DMS 273 treated with DMSO at 0.1 percent for 48 hours (cell line): ENCODE results near the gene PABPC1L.

Source experiments
- DNase-seq: peaks from one replicate; lab custom pipeline; 2025; lab: John Stamatoyannopoulos, UW

The PABPC1L gene

DNA sequence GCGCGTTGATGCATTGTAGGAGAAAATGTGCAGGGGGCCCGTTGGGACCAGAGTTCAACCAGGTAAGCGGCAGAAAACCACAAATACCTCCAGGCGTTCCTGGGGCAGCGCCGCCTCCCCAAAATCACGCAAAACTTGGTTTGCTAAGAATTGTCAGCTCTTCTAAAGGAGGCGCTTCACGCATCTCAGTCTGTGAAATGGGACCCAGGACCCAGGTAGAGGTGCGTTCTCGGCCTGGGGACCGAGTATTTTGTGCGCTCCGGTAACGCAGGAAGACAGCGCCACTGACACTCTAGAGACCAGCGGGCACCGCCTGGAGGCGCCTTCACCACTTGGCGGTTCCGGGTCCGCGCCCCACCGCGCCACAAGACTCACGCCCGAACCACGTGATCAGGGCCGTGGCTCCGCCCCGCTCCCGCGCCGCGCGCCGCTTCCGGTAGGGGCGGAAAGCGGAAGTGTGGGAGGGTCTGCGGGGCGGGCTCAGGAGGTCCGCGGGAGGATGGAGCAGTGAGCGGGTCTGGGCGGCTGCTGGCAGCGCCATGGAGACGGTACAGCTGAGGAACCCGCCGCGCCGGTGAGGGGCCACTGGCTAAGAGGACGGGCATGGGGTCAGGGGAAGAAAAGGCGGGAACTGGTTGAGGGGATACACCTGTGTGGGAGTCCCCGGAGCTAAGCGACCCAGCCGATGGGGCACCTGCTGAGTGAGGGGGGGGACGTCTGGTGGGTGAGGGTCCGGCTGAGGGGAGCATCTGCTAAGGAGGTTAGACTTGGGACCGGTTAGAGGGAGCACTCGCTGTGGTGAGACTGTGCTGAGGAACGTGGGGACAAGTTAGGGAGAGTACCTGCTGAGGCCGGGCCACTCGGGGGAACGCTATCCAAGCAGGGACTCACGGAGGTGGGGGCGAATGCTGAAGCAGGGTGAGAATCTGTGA, 56.4 kb downstream of the PABPC1L start, which contains the start of gene STK4:
STK4 (plus strand) TSS at position 483 of the 932 bp plus-strand sequence; CDS start at position 540, 57 bp downstream.
- peak; percentile 81 for DNase-seq

DNA sequence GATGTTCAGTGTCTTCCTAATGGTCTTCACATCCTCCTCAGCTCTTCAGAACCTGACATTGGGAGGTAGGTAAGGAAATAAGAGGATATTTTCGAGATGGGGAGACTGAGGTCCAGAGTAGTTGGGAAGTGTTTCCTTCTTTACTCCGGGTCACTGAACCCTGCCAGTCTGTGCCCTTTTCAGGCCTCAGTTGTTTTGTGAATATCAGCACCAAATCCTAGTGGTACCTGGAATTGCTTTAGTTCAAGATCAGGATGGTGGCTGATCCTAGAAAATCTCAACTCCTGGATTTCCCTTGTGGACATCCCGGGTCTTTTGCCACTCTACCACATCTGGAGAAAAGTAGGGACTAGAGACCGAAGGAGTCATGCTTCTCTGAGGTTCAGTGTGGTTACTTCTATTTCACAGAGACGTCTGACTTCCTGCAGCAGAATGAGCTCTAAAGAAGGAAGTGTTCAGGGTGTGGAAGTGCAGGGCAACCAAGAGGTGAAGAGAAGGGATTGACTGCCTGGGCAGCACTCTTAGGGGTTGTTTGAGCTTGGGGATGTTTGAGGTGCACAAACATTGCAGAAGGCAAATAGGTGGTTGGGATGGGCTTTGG, 57.4 kb downstream of the PABPC1L start:
- no peak for DNase-seq

- DNase-seq = no peak
Measured at GRCh38 chr20:44969300-44969894, 59.5 kb downstream of the PABPC1L start.

DNA sequence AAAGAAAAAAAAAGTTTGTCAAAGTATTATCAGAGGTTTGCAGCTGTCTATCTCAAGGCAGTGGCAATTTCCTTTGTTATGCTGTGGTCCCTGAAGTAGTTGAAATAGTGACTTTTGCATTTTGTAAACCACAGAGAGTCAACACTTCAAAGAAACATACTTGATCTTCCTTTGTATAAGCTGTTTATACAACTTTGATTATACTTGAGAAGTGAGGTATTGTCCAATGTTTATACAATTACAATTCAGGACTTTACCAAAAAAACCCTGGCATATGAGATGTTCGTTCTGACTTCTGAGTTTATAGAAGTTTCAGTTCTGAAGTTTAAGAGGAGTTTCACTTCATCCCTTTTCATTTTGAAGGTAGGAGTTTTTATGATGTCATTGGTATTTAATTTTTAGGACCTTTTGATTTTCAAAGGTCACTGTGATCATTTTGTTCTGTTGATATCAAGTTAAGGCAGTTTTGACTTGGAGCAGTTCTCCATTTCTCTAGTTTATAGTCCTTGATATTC, 60.4 kb downstream of the PABPC1L start:
- no peak for DNase-seq

- no peak for DNase-seq
Measured at GRCh38 chr20:44973053-44973452, 63.2 kb downstream of the PABPC1L start.

DNA sequence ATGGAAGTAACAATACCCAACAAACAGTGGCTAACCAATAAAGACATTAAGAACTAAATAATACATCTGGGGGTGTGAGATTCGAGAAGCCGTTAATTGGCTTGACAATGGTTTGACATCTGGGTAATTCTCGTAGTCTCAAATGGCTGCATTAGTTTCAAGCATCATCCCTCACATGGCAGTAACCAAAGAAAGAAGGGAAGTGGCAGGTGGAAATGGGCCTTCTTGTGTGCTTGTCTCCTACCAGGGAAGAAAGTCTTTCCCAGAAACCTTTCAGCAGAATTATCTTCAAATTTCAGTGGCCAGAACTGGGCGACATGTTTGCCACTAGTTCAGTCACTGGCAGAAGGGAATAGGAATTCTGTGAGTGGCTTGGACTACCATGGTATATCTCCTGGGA, 66.8 kb downstream of the PABPC1L start:
- DNase-seq = no peak

GRCh38 chr20:44979090-44979621, 69.3 kb downstream of the PABPC1L start:
- no peak for DNase-seq

DNA sequence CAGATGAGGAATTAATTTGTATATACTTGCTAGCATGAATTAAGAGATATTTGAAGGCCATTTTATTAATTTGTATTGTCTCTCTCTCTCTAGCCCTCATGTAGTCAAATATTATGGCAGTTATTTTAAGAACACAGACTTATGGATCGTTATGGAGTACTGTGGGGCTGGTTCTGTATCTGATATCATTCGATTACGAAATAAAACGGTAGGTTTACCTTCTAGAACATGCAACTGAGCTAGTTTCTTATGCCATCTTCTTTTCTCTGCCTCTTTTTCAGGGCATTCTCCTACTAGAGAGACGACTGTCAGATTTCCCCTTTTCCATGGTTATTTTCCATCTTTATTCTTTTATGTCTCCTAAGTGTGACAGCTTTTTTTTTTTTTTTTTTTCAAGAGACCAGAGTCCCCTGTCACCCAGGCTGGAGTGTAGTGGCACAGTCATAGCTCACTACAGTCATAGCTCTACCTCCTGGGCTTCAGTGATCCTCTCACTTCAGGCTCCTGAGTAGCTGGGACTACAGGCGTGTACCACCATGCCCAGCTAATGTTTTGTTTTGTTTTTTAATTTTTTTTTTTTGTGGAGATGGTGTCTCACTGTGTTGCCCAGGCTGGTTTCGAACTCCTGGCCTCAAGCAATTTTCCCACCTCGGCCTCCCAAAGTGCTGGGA, 72.0 kb downstream of the PABPC1L start:
- no peak for DNase-seq

DNA sequence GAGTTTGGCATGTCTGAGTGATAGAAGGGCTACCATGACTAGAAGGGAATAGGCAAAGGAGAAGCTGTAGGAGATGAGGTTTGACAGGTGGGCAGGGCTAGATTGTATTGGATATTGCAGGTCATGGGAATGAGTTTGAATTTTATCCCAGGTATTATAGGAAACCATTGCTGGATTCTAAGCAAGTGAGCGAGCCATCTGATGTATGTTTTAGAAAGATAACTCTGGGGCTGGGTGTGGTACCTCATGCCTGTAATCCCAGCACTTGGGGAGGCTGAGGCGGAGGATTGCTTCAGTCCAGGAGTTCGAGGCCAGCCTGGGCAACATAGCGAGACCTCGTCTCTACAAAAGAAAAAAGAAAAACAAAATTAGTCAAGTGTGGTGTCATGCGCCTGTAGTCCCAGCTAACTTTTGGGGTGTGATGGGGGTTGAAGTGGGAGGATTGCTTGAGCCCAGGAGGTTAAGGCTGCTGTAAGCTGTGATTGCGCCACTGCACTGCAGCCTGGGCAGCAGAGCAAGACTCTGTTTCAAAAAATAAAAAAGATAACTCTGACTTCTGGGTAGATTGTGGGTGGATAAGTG, 73.3 kb downstream of the PABPC1L start:
- no peak for DNase-seq

DNA sequence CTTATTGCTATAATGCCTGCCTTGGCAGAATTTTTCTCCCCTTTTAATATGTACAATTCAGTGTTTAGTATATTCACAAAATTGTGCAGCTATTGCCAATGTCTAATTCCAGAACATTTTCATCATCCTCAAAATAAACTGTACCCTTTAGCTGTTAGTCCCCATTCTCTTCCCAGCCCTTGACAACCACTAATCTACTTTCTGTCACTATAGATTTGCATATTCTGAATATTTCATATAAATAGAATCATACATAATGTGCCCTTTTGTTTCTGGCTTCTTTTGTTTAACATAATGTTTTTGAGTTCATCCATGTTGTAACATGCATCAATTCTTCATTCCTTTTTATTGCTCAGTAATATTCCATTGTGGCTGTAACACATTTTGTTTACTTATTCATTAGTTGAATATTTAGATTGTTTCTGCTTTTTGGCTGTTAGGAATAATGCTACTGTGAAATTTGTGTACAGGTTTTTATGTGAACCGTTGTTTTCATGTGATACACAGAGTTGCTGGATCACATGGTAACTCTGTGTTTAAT, 78.8 kb downstream of the PABPC1L start:
- no peak for DNase-seq
